WTC11 (cell line): ENCODE data around the gene MEF2B. TPM values are rescaled to one million over a fixed set of nuclear protein-coding genes. Genes with fewer than 3 reads are reported as not detected.

Experiments
- ATAC-seq: fragments of 200-7000 bp; cut with Tn5 transposase; 2 replicates; pipeline ENCODE4 v1.10.0; 2021; ENCODE audit warnings: mild to moderate bottlenecking, moderate library complexity
- CTCF ChIA-PET: fragments of 300-600 bp; sonication (Branson Sonifier 250); formaldehyde crosslinking; loops from one replicate; lab custom pipeline; 2021; ENCODE audit warnings: antibody characterized with exemption; lab: Charles Lee
- POLR2A ChIA-PET: fragments of 350-600 bp; sonication (Branson Sonifier 250); formaldehyde crosslinking; loops from one replicate; lab custom pipeline; 2021; ENCODE audit warnings: antibody characterized with exemption; lab: Charles Lee
- DNase-seq: peaks from one replicate; pipeline ENCODE4 v3.0.0; 2021; ENCODE audit warnings: low spot score
- H3K27ac Mint-ChIP-seq: 2 replicates; pipeline ENCODE4 v1.8.0; 2021; ENCODE audit warnings: mixed read lengths
- H3K27me3 Mint-ChIP-seq: 2 replicates; pipeline ENCODE4 v1.8.0; 2021; ENCODE audit warnings: low read depth, mild to moderate bottlenecking, moderate library complexity, mixed read lengths
- H3K36me3 Mint-ChIP-seq: 2 replicates; pipeline ENCODE4 v1.8.0; 2021; ENCODE audit warnings: mixed read lengths
- H3K4me1 Mint-ChIP-seq: 2 replicates; pipeline ENCODE4 v1.8.0; 2022; ENCODE audit warnings: mixed read lengths
- H3K4me3 Mint-ChIP-seq: 2 replicates; pipeline ENCODE4 v1.8.0; 2021; ENCODE audit warnings: mild to moderate bottlenecking, moderate library complexity, mixed read lengths
- H3K9me3 Mint-ChIP-seq: 2 replicates; pipeline ENCODE4 v1.8.0; 2021; ENCODE audit warnings: mixed read lengths
- CREB1 ChIP-seq: sonication (generic); formaldehyde crosslinking; IDR thresholded peaks from 2 replicates; pipeline ENCODE4 v1.8.0; 2023; ENCODE audit warnings: mild to moderate bottlenecking, missing genetic modification reagents
- CREM ChIP-seq: sonication (generic); formaldehyde crosslinking; IDR thresholded peaks from 2 replicates; pipeline ENCODE4 v1.8.1; 2022; ENCODE audit warnings: mild to moderate bottlenecking, missing genetic modification reagents, moderate library complexity
- CTCF ChIP-seq: fragments of 200-600 bp; IDR thresholded peaks from 2 replicates; pipeline ENCODE4 v1.8.0; 2022; ENCODE audit warnings: antibody characterized with exemption
- FOXJ3 ChIP-seq: sonication (generic); formaldehyde crosslinking; IDR thresholded peaks from 2 replicates; pipeline ENCODE4 v1.9.0; 2021; ENCODE audit warnings: missing genetic modification reagents, mild to moderate bottlenecking, borderline replicate concordance
- FOXK1 ChIP-seq: sonication (generic); formaldehyde crosslinking; IDR thresholded peaks from 2 replicates; pipeline ENCODE4 v1.8.0; 2022; ENCODE audit warnings: mild to moderate bottlenecking, moderate library complexity, missing genetic modification reagents
- FOXP4 ChIP-seq: sonication (generic); formaldehyde crosslinking; IDR thresholded peaks from 2 replicates; pipeline ENCODE4 v1.8.0; 2022; ENCODE audit warnings: mild to moderate bottlenecking, missing genetic modification reagents
- HMGA2 ChIP-seq: fragments of 250-450 bp; sonication (Bioruptor Pico); IDR thresholded peaks from 2 replicates; pipeline ENCODE4 v1.4.0; 2021; ENCODE audit warnings: mild to moderate bottlenecking, moderate library complexity
- HMGXB4 ChIP-seq: sonication (generic); formaldehyde crosslinking; IDR thresholded peaks from 2 replicates; pipeline ENCODE4 v1.8.1; 2023; ENCODE audit warnings: mild to moderate bottlenecking, moderate library complexity, missing genetic modification reagents
- MAX ChIP-seq: sonication (generic); formaldehyde crosslinking; IDR thresholded peaks from 2 replicates; pipeline ENCODE4 v1.8.0; 2022; ENCODE audit warnings: mild to moderate bottlenecking, missing genetic modification reagents
- MYBL2 ChIP-seq: sonication (generic); formaldehyde crosslinking; IDR thresholded peaks from 2 replicates; pipeline ENCODE4 v1.8.1; 2023; ENCODE audit warnings: mild to moderate bottlenecking, moderate library complexity, missing genetic modification reagents
- NFYB ChIP-seq: sonication (generic); formaldehyde crosslinking; conservative IDR thresholded peaks from 2 replicates; pipeline ENCODE4 v1.8.0; 2022; ENCODE audit warnings: low read depth, missing genetic modification reagents
- NR1H2 ChIP-seq: sonication (generic); formaldehyde crosslinking; IDR thresholded peaks from 2 replicates; pipeline ENCODE4 v1.9.0; 2021; ENCODE audit warnings: mild to moderate bottlenecking, moderate library complexity, missing genetic modification reagents
- SMAD4 ChIP-seq: sonication (generic); formaldehyde crosslinking; IDR thresholded peaks from 2 replicates; pipeline ENCODE4 v1.8.0; 2022; ENCODE audit warnings: mild to moderate bottlenecking, missing genetic modification reagents
- SP1 ChIP-seq: sonication (generic); formaldehyde crosslinking; conservative IDR thresholded peaks from 2 replicates; pipeline ENCODE4 v1.8.1; 2022; ENCODE audit warnings: missing genetic modification reagents
- STAT6 ChIP-seq: sonication (generic); formaldehyde crosslinking; conservative IDR thresholded peaks from 2 replicates; pipeline ENCODE4 v1.8.1; 2023; ENCODE audit warnings: mild to moderate bottlenecking, low read depth, missing genetic modification reagents, moderate library complexity
- ZNF121 ChIP-seq: sonication (generic); formaldehyde crosslinking; IDR thresholded peaks from 2 replicates; pipeline ENCODE4 v1.8.0; 2023; ENCODE audit warnings: missing genetic modification reagents
- ZNF232 ChIP-seq: sonication (generic); formaldehyde crosslinking; IDR thresholded peaks from 2 replicates; pipeline ENCODE4 v1.8.0; 2022; ENCODE audit warnings: mild to moderate bottlenecking, missing genetic modification reagents
- ZNF263 ChIP-seq: sonication (generic); formaldehyde crosslinking; IDR thresholded peaks from 2 replicates; pipeline ENCODE4 v1.8.1; 2022; ENCODE audit warnings: low read depth, mild to moderate bottlenecking, moderate library complexity, missing genetic modification reagents
- ZNF317 ChIP-seq: sonication (generic); formaldehyde crosslinking; IDR thresholded peaks from 2 replicates; pipeline ENCODE4 v1.8.1; 2023; ENCODE audit warnings: low read depth, mild to moderate bottlenecking, moderate library complexity, missing genetic modification reagents, borderline replicate concordance
- ZNF423 ChIP-seq: fragments of 250-450 bp; sonication (Bioruptor Pico); IDR thresholded peaks from 2 replicates; pipeline ENCODE4 v2.1.2; 2022; ENCODE audit warnings: mild to moderate bottlenecking, moderate library complexity
- total RNA-seq: library from RNA; stranded (reverse); gene quantifications from 3 replicates; pipeline ENCODE4 v1.2.3, GENCODE V29; 2021

The MEF2B gene
- total RNA-seq, 1 experiment from 2014 or later = 1.7 TPM

- TF ChIP-seq STAT6 (CRISPR knock-in tag) = no peak
- TF ChIP-seq FOXP4 (CRISPR knock-in tag) = no peak
Observed at GRCh38 chr19:19162495-19162894, 7.6 kb downstream of the MEF2B start (continued).

- TF ChIP-seq MAX (CRISPR knock-in tag) = peak; percentile 62; the same call in 1 of the 2 replicates
- 0 out of 2 replicates have a peak, but pooled peaks have one; percentile 13 for TF ChIP-seq ZNF317 (CRISPR knock-in tag)
- 0 out of 2 replicates have a peak, but pooled peaks have one; percentile 41 for TF ChIP-seq HMGXB4
- no peak for TF ChIP-seq CREM (CRISPR knock-in tag)
- no peak for TF ChIP-seq HMGA2 (CRISPR knock-in tag)
- no peak for TF ChIP-seq MYBL2 (CRISPR knock-in tag)
- TF ChIP-seq SMAD4 (CRISPR knock-in tag) = no peak
- TF ChIP-seq ZNF232 (CRISPR knock-in tag) = no peak
- TF ChIP-seq CTCF = no peak
- TF ChIP-seq ZNF263 (CRISPR knock-in tag) = no peak
- no peak for TF ChIP-seq SP1
- TF ChIP-seq ZNF423 (CRISPR knock-in tag) = peak; percentile 38; the same call in 1 of the 2 replicates
- TF ChIP-seq ZNF121 (CRISPR knock-in tag) = no peak
- no peak for TF ChIP-seq CREB1 (CRISPR knock-in tag)
- TF ChIP-seq NFYB = no peak
- TF ChIP-seq NR1H2 (CRISPR knock-in tag) = no peak
- TF ChIP-seq FOXJ3 (CRISPR knock-in tag) = no peak
- no peak for TF ChIP-seq FOXK1 (CRISPR knock-in tag)
- DNase-seq (peak; percentile 81), ATAC-seq (peak; percentile 73)
- no peaks in the 10 kb centered on the region for H3K9me3 Mint-ChIP-seq
- H3K27ac Mint-ChIP-seq = no peak overlapping the region
- no peak overlapping the region for H3K4me3 Mint-ChIP-seq
- ChIA-PET POLR2A (interaction anchor here (0.6 to 2.1 kb wide), 4 partner anchors 9 to 668 kb away, joined by 3 to 12 read pairs (median 4); partner anchors contain the start of gene MEF2B), CTCF (interaction anchor here (0.9 to 2.0 kb wide), 5 partner anchors 14 to 182 kb away, joined by 3 to 5 read pairs (median 4); no protein-coding TSS in a partner anchor)
- peaks cover 9% of the 10 kb centered on the region for H3K4me1 Mint-ChIP-seq
- no peaks in the 10 kb centered on the region for H3K36me3 Mint-ChIP-seq
- H3K27me3 Mint-ChIP-seq = peaks cover 36% of the 10 kb centered on the region
Observed at GRCh38 chr19:19160461-19161035, 9.5 kb downstream of the MEF2B start.
